IMR-90 (cell line): ENCODE data around the gene HLA-DPA1. TPM values are rescaled to one million over a fixed set of nuclear protein-coding genes. Genes with fewer than 3 reads are reported as not detected.

ENCODE experiments used
- ATAC-seq: fragments of 200-7000 bp; cut with Tn5 transposase; 2 replicates; pipeline ENCODE4 v1.9.1; 2020; ENCODE audit warnings: low read depth, mild to moderate bottlenecking, moderate library complexity
- BruUV-seq: library from RNA; stranded (reverse); fragments of 400-500 nt; replicated peaks from 2 replicates; lab custom pipeline; 2021; lab: Mats Ljungman, UMichigan
- CTCF ChIA-PET: fragments of 300-600 bp; formaldehyde crosslinking; extraction: SDS; loops from one replicate; lab custom pipeline; 2021; ENCODE audit warnings: antibody characterized with exemption; lab: Yijun Ruan, JAX
- POLR2A ChIA-PET: fragments of 300-600 bp; sonication (Branson Sonifier 250); formaldehyde crosslinking; loops from one replicate; lab custom pipeline; 2022; ENCODE audit warnings: antibody characterized with exemption; ENCODE audit not compliant: unreplicated experiment; lab: Charles Lee
- DNase-seq: peaks from one replicate; pipeline ENCODE4 v3.0.0; 2013
- H2AFZ ChIP-seq: replicated peaks from 2 replicates; pipeline ENCODE3; 2013; ENCODE audit warnings: low read length, mild to moderate bottlenecking; ENCODE audit not compliant: poor library complexity
- H2AK5ac ChIP-seq: 2 replicates; pipeline ENCODE4 v1.6.1; 2013; ENCODE audit warnings: low read depth, low read length, inconsistent platforms
- H2AK9ac ChIP-seq: replicated peaks from 2 replicates; pipeline ENCODE3; 2013; ENCODE audit warnings: mild to moderate bottlenecking, low read depth, low read length, moderate library complexity; ENCODE audit not compliant: poor library complexity
- H2BK120ac ChIP-seq: 2 replicates; pipeline ENCODE4 v1.6.1; 2013; ENCODE audit warnings: low read depth, low read length, inconsistent platforms
- H2BK15ac ChIP-seq: 3 replicates; pipeline ENCODE4 v1.6.1; 2013; ENCODE audit warnings: low read depth, low read length, inconsistent platforms
- H2BK20ac ChIP-seq: 2 replicates; pipeline ENCODE4 v1.6.1; 2013; ENCODE audit warnings: low read depth, mild to moderate bottlenecking, inconsistent platforms, low read length, moderate library complexity
- H2BK5ac ChIP-seq: 2 replicates; pipeline ENCODE4 v1.6.1; 2013; ENCODE audit warnings: mild to moderate bottlenecking, low read depth, low read length, inconsistent platforms; ENCODE audit not compliant: poor library complexity, severe bottlenecking
- H3K14ac ChIP-seq: replicated peaks from 2 replicates; pipeline ENCODE4 v1.6.1; 2013; ENCODE audit warnings: low read depth, low read length, inconsistent platforms
- H3K18ac ChIP-seq: 2 replicates; pipeline ENCODE4 v1.6.1; 2013; ENCODE audit warnings: low read depth, low read length, control low read depth
- H3K23ac ChIP-seq: 2 replicates; pipeline ENCODE4 v1.6.1; 2013; ENCODE audit warnings: low read depth, low read length, inconsistent platforms
- H3K27ac ChIP-seq: 2 replicates; pipeline ENCODE4 v1.5.1; 2013; ENCODE audit warnings: mild to moderate bottlenecking, control low read depth, low read length; ENCODE audit not compliant: insufficient read depth
- H3K27me3 ChIP-seq: 2 replicates; pipeline ENCODE4 v1.6.1; 2013; ENCODE audit warnings: low read length; ENCODE audit not compliant: control insufficient read depth, insufficient read depth
- H3K36me3 ChIP-seq: 2 replicates; pipeline ENCODE4 v1.6.1; 2013; ENCODE audit warnings: low read length, mixed read lengths; ENCODE audit not compliant: control insufficient read depth, insufficient read depth
- H3K4ac ChIP-seq: 2 replicates; pipeline ENCODE4 v1.6.1; 2013; ENCODE audit warnings: low read depth, low read length, inconsistent platforms
- H3K4me1 ChIP-seq: 2 replicates; pipeline ENCODE4 v1.6.1; 2013; ENCODE audit warnings: low read length, mixed read lengths; ENCODE audit not compliant: control insufficient read depth, insufficient read depth
- H3K4me2 ChIP-seq: 2 replicates; pipeline ENCODE4 v1.6.1; 2013; ENCODE audit warnings: low read depth, mild to moderate bottlenecking, control low read depth, low read length, moderate library complexity
- H3K4me3 ChIP-seq: 2 replicates; pipeline ENCODE4 v1.5.1; 2013; ENCODE audit warnings: low read depth, mild to moderate bottlenecking, control low read depth, low read length, moderate library complexity; ENCODE audit not compliant: insufficient read depth
- H3K56ac ChIP-seq: 2 replicates; pipeline ENCODE4 v1.6.1; 2013; ENCODE audit warnings: low read length, inconsistent platforms; ENCODE audit not compliant: insufficient read depth; ENCODE audit errors: extremely low read depth
- H3K79me1 ChIP-seq, 2 experiments: 2 replicates each; pipeline ENCODE4 v1.6.1; 2013; ENCODE audit warnings: low read length in 2 of 2, inconsistent platforms in 1 of 2, low read depth in 1 of 2
- H3K9ac ChIP-seq: 2 replicates; pipeline ENCODE4 v1.6.1; 2013; ENCODE audit warnings: low read depth, low read length, control low read depth
- H3K9me1 ChIP-seq: 2 replicates; pipeline ENCODE4 v1.6.1; 2013; ENCODE audit warnings: low read length, inconsistent platforms; ENCODE audit not compliant: insufficient read depth
- H3K9me3 ChIP-seq: 2 replicates; pipeline ENCODE4 v1.6.1; 2013; ENCODE audit warnings: low read length; ENCODE audit not compliant: control insufficient read depth, insufficient read depth
- H4K20me1 ChIP-seq: 2 replicates; pipeline ENCODE4 v1.6.1; 2013; ENCODE audit warnings: low read length, inconsistent platforms; ENCODE audit not compliant: insufficient read depth
- H4K5ac ChIP-seq: 2 replicates; pipeline ENCODE4 v1.6.1; 2013; ENCODE audit warnings: mild to moderate bottlenecking, low read depth, low read length, control low read depth
- H4K8ac ChIP-seq, 2 experiments: 2 replicates each; pipeline ENCODE4 v1.6.1; 2013; ENCODE audit warnings: low read depth in 2 of 2, low read length in 2 of 2, control low read depth in 1 of 2, inconsistent platforms in 1 of 2
- H4K91ac ChIP-seq: 2 replicates; pipeline ENCODE4 v1.6.1; 2013; ENCODE audit warnings: low read depth, low read length, inconsistent platforms; ENCODE audit not compliant: insufficient read depth
- CHD1 ChIP-seq: IDR thresholded peaks from 2 replicates; pipeline ENCODE4 v1.6.1; 2012; ENCODE audit warnings: low read depth, low read length, improper control_type of control experiment
- CTCF ChIP-seq: conservative IDR thresholded peaks from 2 replicates; pipeline ENCODE4 v1.5.1; 2012; ENCODE audit warnings: mild to moderate bottlenecking, low read depth, low read length, improper control_type of control experiment
- FOS ChIP-seq: fragments of 150-350 bp; IDR thresholded peaks from 2 replicates; pipeline ENCODE4 v1.6.1; 2016; ENCODE audit warnings: low read depth, low read length
- MAZ ChIP-seq: IDR thresholded peaks from 2 replicates; pipeline ENCODE4 v1.6.1; 2012; ENCODE audit warnings: low read depth, mild to moderate bottlenecking, low read length, improper control_type of control experiment, moderate library complexity, borderline replicate concordance
- MXI1 ChIP-seq: IDR thresholded peaks from 2 replicates; pipeline ENCODE4 v1.6.1; 2012; ENCODE audit warnings: low read depth, mild to moderate bottlenecking, low read length, moderate library complexity, borderline replicate concordance
- NFE2L2 ChIP-seq: fragments of 150-350 bp; IDR thresholded peaks from 2 replicates; pipeline ENCODE4 v1.6.1; 2016; ENCODE audit warnings: low read depth, mild to moderate bottlenecking, low read length
- POLR2A ChIP-seq: IDR thresholded peaks from 2 replicates; pipeline ENCODE4 v1.6.1; 2012; ENCODE audit warnings: mild to moderate bottlenecking, low read depth, low read length
- RAD21 ChIP-seq: IDR thresholded peaks from 2 replicates; pipeline ENCODE4 v1.6.1; 2012; ENCODE audit warnings: low read length, improper control_type of control experiment
- RCOR1 ChIP-seq: IDR thresholded peaks from 2 replicates; pipeline ENCODE4 v1.6.1; 2012; ENCODE audit warnings: mild to moderate bottlenecking, low read length, improper control_type of control experiment; ENCODE audit not compliant: insufficient replicate concordance
- RFX5 ChIP-seq: IDR thresholded peaks from 2 replicates; pipeline ENCODE4 v1.8.0; 2012; ENCODE audit warnings: low read depth, mild to moderate bottlenecking, low read length, moderate library complexity
- SMC3 ChIP-seq: fragments of 150-350 bp; IDR thresholded peaks from 2 replicates; pipeline ENCODE4 v1.6.1; 2016; ENCODE audit warnings: low read depth, mild to moderate bottlenecking, antibody characterized with exemption, low read length, moderate library complexity
- WGBS, 2 experiments: methylation state at CpG; one replicate each; pipeline versions ENCODE4 v1.1.5 to v1.1.7; 2013; ENCODE audit warnings: missing lambda C conversion rate in 2 of 2; ENCODE audit not compliant: insufficient read length in 1 of 2; ENCODE audit errors: extremely low coverage in 2 of 2; 5-methylcytosine and 5-hydroxymethylcytosine counted together
- dilution Hi-C: fragments of 300-500 bp; cut with HindIII; formaldehyde crosslinking; loops from one replicate; pipeline ENCODE4 v1.14.3; 2018; ENCODE audit warnings: low sequenced_read_pairs; ENCODE audit not compliant: unreplicated experiment
- in situ Hi-C: fragments of 300-500 bp; cut with MboI; formaldehyde crosslinking; loops from 3 replicates; pipeline ENCODE4 v1.14.3; 2019; ENCODE audit warnings: low sequenced_read_pairs, inconsistent platforms, mixed read lengths
- intact Hi-C: fragments of 100-400 bp; cut with micrococcal nuclease; formaldehyde crosslinking; loops from 2 replicates; pipeline ENCODE4 v1.10.0; 2022
- polyA plus RNA-seq, 3 experiments: library from polyadenylated mRNA; depleted of rRNA; stranded (reverse); fragments of >200 nt; gene quantifications; 2 replicates each; pipeline ENCODE4 v1.2.3, GENCODE V29; 2012; ENCODE audit warnings: low replicate concordance in 1 of 3
- total RNA-seq: library from RNA; depleted of rRNA; stranded (reverse); fragments of >200 nt; gene quantifications from 2 replicates; pipeline ENCODE4 v1.2.3, GENCODE V29; 2012
- TF ChIP-seq, protein P1 (sequence below): fragments of 150-350 bp; IDR thresholded peaks from 2 replicates; pipeline ENCODE4 v1.6.1; 2016; ENCODE audit warnings: low read depth, mild to moderate bottlenecking, low read length, moderate library complexity, borderline replicate concordance

HLA-DPA1 gene
- total and polyA plus RNA-seq, 2 of the 4 experiments (the other 2 are of a cell fraction), result not detected

- no peak for TF ChIP-seq POLR2A
These were observed 23.2 kb downstream of the HLA-DPA1 start (continued) for GRCh38 chr6:33050014-33050810.

- dilution Hi-C loops, result no loop called here
- CTCF ChIA-PET, result interaction anchor here (1.0 kb wide), 1 partner anchor 17 kb away, joined by 3 read pairs; no protein-coding TSS in a partner anchor
- peak overlapping the region; percentile 58 for H2AFZ ChIP-seq
These were observed 24.0 kb downstream of the HLA-DPA1 start for GRCh38 chr6:33049323-33050013.

More at GRCh38 chr6:33049323-33050013, 24.0 kb downstream of the HLA-DPA1 start:
- no peak overlapping the region for H4K5ac ChIP-seq
- no peak overlapping the region for H3K18ac ChIP-seq
- no peak overlapping the region for H3K14ac ChIP-seq
- no peak overlapping the region for H4K8ac ChIP-seq
- H2BK20ac ChIP-seq, result no peak overlapping the region
- TF ChIP-seq RFX5 (no peak), CTCF (no peak), FOS (no peak), SMC3 (no peak), MAZ (no peak), NFE2L2 (no peak), RCOR1 (no peak), CHD1 (no peak), RAD21 (no peak), MXI1 (no peak), POLR2A (no peak)
- TF ChIP-seq, protein P1, sequence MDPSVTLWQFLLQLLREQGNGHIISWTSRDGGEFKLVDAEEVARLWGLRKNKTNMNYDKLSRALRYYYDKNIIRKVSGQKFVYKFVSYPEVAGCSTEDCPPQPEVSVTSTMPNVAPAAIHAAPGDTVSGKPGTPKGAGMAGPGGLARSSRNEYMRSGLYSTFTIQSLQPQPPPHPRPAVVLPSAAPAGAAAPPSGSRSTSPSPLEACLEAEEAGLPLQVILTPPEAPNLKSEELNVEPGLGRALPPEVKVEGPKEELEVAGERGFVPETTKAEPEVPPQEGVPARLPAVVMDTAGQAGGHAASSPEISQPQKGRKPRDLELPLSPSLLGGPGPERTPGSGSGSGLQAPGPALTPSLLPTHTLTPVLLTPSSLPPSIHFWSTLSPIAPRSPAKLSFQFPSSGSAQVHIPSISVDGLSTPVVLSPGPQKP, result no peak
- no peak overlapping the region for H3K27ac ChIP-seq
- peaks cover 16% of the 10 kb centered on the region for H3K27me3 ChIP-seq
- H3K4me3 ChIP-seq, result no peak overlapping the region
- no peak overlapping the region for H2BK5ac ChIP-seq
- H4K91ac ChIP-seq, result no peak overlapping the region
- no TSS peak for BruUV-seq
- in situ Hi-C loops (no loop called here), intact Hi-C loops (no loop called here)
- H3K23ac ChIP-seq, result no peak overlapping the region
- H3K9me1 ChIP-seq, result no peaks in the 10 kb centered on the region
- no peak overlapping the region for H2BK120ac ChIP-seq
- POLR2A ChIA-PET, result no interaction called here
- no peaks in the 10 kb centered on the region for H3K4me1 ChIP-seq
- DNase-seq (no peak), ATAC-seq (no peak)
- H3K4me2 ChIP-seq, result no peak overlapping the region
- no peak overlapping the region for H2AK9ac ChIP-seq
- no peaks in the 10 kb centered on the region for H3K9me3 ChIP-seq
- no peaks in the 10 kb centered on the region for H3K36me3 ChIP-seq
- H3K4ac ChIP-seq, result no peak overlapping the region
- no peak overlapping the region for H2BK15ac ChIP-seq
- H4K20me1 ChIP-seq, result no peaks in the 10 kb centered on the region
- WGBS, 2 experiments, result no CpG with 5 or more reads among the region's 9 CpGs
- H3K79me1 ChIP-seq, result no peaks in the 10 kb centered on the region
- H3K56ac ChIP-seq, result no peak overlapping the region
- no peak overlapping the region for H2AK5ac ChIP-seq
- no peak overlapping the region for H3K9ac ChIP-seq
